ENCODE measurements around the gene PRRX1.

DNA sequence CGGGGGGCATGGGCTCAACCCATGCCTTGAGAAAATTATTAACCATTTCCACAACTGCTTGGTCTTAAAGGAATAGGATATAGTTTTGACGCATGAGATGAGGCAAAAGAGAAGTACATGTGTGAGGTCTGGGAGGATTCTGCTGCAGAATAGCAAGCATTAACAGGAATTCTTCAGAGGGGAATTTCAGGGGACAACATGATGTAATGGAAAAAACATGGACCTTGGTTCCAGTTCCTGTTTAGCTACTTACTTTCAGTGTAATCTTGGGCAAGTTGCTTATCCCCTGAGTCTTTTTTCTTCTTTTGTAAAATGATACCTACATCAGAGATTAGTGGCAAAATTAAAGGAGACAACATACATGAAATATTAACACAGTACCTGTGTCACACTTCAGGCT, 85.6 kb downstream of the PRRX1 start:
- TF ChIP-seq SUZ12 (IDR thresholded peaks at IDR 0.05; ENCODE audit: extremely low read depth, insufficient read depth, insufficient read length) (no peak), ZNF274 (IDR thresholded peaks at IDR 0.05; ENCODE audit: low read depth, low read length) (no peak), YY1 (IDR thresholded peaks at IDR 0.05; ENCODE audit: insufficient read depth, insufficient read length) (no peak)
